WTC11 (cell line): ENCODE measurements around the gene MAT2A. TPM values are rescaled to one million over a fixed set of nuclear protein-coding genes. Genes with fewer than 3 reads are reported as not detected.

ENCODE experiments used
- ATAC-seq: fragments of 200-7000 bp; cut with Tn5 transposase; 2 replicates; pipeline ENCODE4 v1.10.0; 2021; ENCODE audit warnings: mild to moderate bottlenecking, moderate library complexity
- CTCF ChIA-PET: fragments of 300-600 bp; sonication (Branson Sonifier 250); formaldehyde crosslinking; loops from one replicate; lab custom pipeline; 2021; ENCODE audit warnings: antibody characterized with exemption; lab: Charles Lee
- POLR2A ChIA-PET: fragments of 350-600 bp; sonication (Branson Sonifier 250); formaldehyde crosslinking; loops from one replicate; lab custom pipeline; 2021; ENCODE audit warnings: antibody characterized with exemption; lab: Charles Lee
- DNase-seq: peaks from one replicate; pipeline ENCODE4 v3.0.0; 2021; ENCODE audit warnings: low spot score
- H3K27ac Mint-ChIP-seq: 2 replicates; pipeline ENCODE4 v1.8.0; 2021; ENCODE audit warnings: mixed read lengths
- H3K27me3 Mint-ChIP-seq: 2 replicates; pipeline ENCODE4 v1.8.0; 2021; ENCODE audit warnings: low read depth, mild to moderate bottlenecking, moderate library complexity, mixed read lengths
- H3K36me3 Mint-ChIP-seq: 2 replicates; pipeline ENCODE4 v1.8.0; 2021; ENCODE audit warnings: mixed read lengths
- H3K4me1 Mint-ChIP-seq: 2 replicates; pipeline ENCODE4 v1.8.0; 2022; ENCODE audit warnings: mixed read lengths
- H3K4me3 Mint-ChIP-seq: 2 replicates; pipeline ENCODE4 v1.8.0; 2021; ENCODE audit warnings: mild to moderate bottlenecking, moderate library complexity, mixed read lengths
- H3K9me3 Mint-ChIP-seq: 2 replicates; pipeline ENCODE4 v1.8.0; 2021; ENCODE audit warnings: mixed read lengths
- ATF1 ChIP-seq: sonication (generic); formaldehyde crosslinking; IDR thresholded peaks from 2 replicates; pipeline ENCODE4 v1.8.1; 2023; ENCODE audit warnings: mild to moderate bottlenecking, moderate library complexity, missing genetic modification reagents
- FOXK1 ChIP-seq: sonication (generic); formaldehyde crosslinking; IDR thresholded peaks from 2 replicates; pipeline ENCODE4 v1.8.0; 2022; ENCODE audit warnings: mild to moderate bottlenecking, moderate library complexity, missing genetic modification reagents
- FOXP1 ChIP-seq: sonication (generic); formaldehyde crosslinking; IDR thresholded peaks from 2 replicates; pipeline ENCODE4 v1.8.0; 2022; ENCODE audit warnings: missing genetic modification reagents, mild to moderate bottlenecking, moderate library complexity, borderline replicate concordance
- GRHL2 ChIP-seq: fragments of 250-450 bp; sonication (Bioruptor Pico); IDR thresholded peaks from 2 replicates; pipeline ENCODE4 v1.8.0; 2022; ENCODE audit warnings: mild to moderate bottlenecking, moderate library complexity; ENCODE audit not compliant: insufficient replicate concordance, severe bottlenecking
- IRF2 ChIP-seq: sonication (generic); formaldehyde crosslinking; IDR thresholded peaks from 2 replicates; pipeline ENCODE4 v1.8.0; 2022; ENCODE audit warnings: low read depth, missing genetic modification reagents, borderline replicate concordance
- JAZF1 ChIP-seq: fragments of 250-450 bp; sonication (Bioruptor Pico); IDR thresholded peaks from 2 replicates; pipeline ENCODE4 v1.9.0; 2021; ENCODE audit warnings: moderate library complexity, mild to moderate bottlenecking, inconsistent platforms
- MXD4 ChIP-seq: fragments of 250-450 bp; sonication (Bioruptor Pico); IDR thresholded peaks from 2 replicates; pipeline ENCODE4 v1.8.0; 2021; ENCODE audit warnings: mild to moderate bottlenecking, moderate library complexity, borderline replicate concordance
- NFE2L1 ChIP-seq: sonication (generic); formaldehyde crosslinking; IDR thresholded peaks from 2 replicates; pipeline ENCODE4 v1.8.1; 2023; ENCODE audit warnings: missing genetic modification reagents
- NFYB ChIP-seq: sonication (generic); formaldehyde crosslinking; conservative IDR thresholded peaks from 2 replicates; pipeline ENCODE4 v1.8.0; 2022; ENCODE audit warnings: low read depth, missing genetic modification reagents
- NR3C1 ChIP-seq: sonication (generic); formaldehyde crosslinking; conservative IDR thresholded peaks from 2 replicates; pipeline ENCODE4 v1.8.1; 2023; ENCODE audit warnings: low read depth, mild to moderate bottlenecking, missing genetic modification reagents
- PRRX2 ChIP-seq: fragments of 250-450 bp; sonication (Bioruptor Pico); IDR thresholded peaks from 2 replicates; pipeline ENCODE4 v1.8.0; 2021; ENCODE audit warnings: mild to moderate bottlenecking
- RELA ChIP-seq: sonication (generic); formaldehyde crosslinking; IDR thresholded peaks from 2 replicates; pipeline ENCODE4 v1.8.1; 2022; ENCODE audit warnings: missing genetic modification reagents, mild to moderate bottlenecking, borderline replicate concordance
- RORB ChIP-seq: fragments of 250-450 bp; sonication (Bioruptor Pico); IDR thresholded peaks from 2 replicates; pipeline ENCODE4 v1.9.0; 2021; ENCODE audit warnings: mild to moderate bottlenecking
- TEAD1 ChIP-seq: sonication (generic); formaldehyde crosslinking; IDR thresholded peaks from 2 replicates; pipeline ENCODE4 v1.8.0; 2022; ENCODE audit warnings: mild to moderate bottlenecking, missing genetic modification reagents
- TEAD4 ChIP-seq: sonication (generic); formaldehyde crosslinking; IDR thresholded peaks from 2 replicates; pipeline ENCODE4 v1.8.0; 2022; ENCODE audit warnings: mild to moderate bottlenecking, missing genetic modification reagents
- TP53 ChIP-seq: sonication (generic); formaldehyde crosslinking; IDR thresholded peaks from 2 replicates; pipeline ENCODE4 v1.8.1; 2023; ENCODE audit warnings: mild to moderate bottlenecking, missing genetic modification reagents
- ZNF317 ChIP-seq: sonication (generic); formaldehyde crosslinking; IDR thresholded peaks from 2 replicates; pipeline ENCODE4 v1.8.1; 2023; ENCODE audit warnings: low read depth, mild to moderate bottlenecking, moderate library complexity, missing genetic modification reagents, borderline replicate concordance
- ZNF396 ChIP-seq: fragments of 250-450 bp; sonication (Bioruptor Pico); IDR thresholded peaks from 2 replicates; pipeline ENCODE4 v1.8.0; 2021; ENCODE audit warnings: mild to moderate bottlenecking, moderate library complexity, borderline replicate concordance
- total RNA-seq: library from RNA; stranded (reverse); gene quantifications from 3 replicates; pipeline ENCODE4 v1.2.3, GENCODE V29; 2021
- TF ChIP-seq, protein P1 (sequence below): fragments of 250-450 bp; sonication (Bioruptor Pico); IDR thresholded peaks from 2 replicates; pipeline ENCODE4 v1.9.0; 2021; ENCODE audit warnings: moderate library complexity, mild to moderate bottlenecking, inconsistent platforms, borderline replicate concordance
- TF ChIP-seq, protein P2 (sequence below): sonication (generic); formaldehyde crosslinking; IDR thresholded peaks from 2 replicates; pipeline ENCODE4 v1.8.1; 2022; ENCODE audit warnings: mild to moderate bottlenecking, moderate library complexity, missing genetic modification reagents
- TF ChIP-seq, protein P3 (sequence below): sonication (generic); formaldehyde crosslinking; IDR thresholded peaks from 2 replicates; pipeline ENCODE4 v1.8.1; 2023; ENCODE audit warnings: mild to moderate bottlenecking, missing genetic modification reagents
- TF ChIP-seq, protein P4 (sequence below): sonication (generic); formaldehyde crosslinking; IDR thresholded peaks from 2 replicates; pipeline ENCODE4 v1.8.0; 2022; ENCODE audit warnings: missing genetic modification reagents
- TF ChIP-seq, protein P5 (sequence below): sonication (generic); formaldehyde crosslinking; IDR thresholded peaks from 2 replicates; pipeline ENCODE4 v1.8.0; 2022; ENCODE audit warnings: mild to moderate bottlenecking, missing genetic modification reagents
- TF ChIP-seq, protein P6 (sequence below): fragments of 250-450 bp; sonication (Bioruptor Pico); IDR thresholded peaks from 2 replicates; pipeline ENCODE4 v2.1.2; 2022; ENCODE audit warnings: mild to moderate bottlenecking, moderate library complexity
- TF ChIP-seq, protein P7 (sequence below): sonication (generic); formaldehyde crosslinking; IDR thresholded peaks from 2 replicates; pipeline ENCODE4 v1.8.0; 2023; ENCODE audit warnings: missing genetic modification reagents

The MAT2A gene
- total RNA-seq, 1 experiment from 2014 or later = 222 TPM

DNA sequence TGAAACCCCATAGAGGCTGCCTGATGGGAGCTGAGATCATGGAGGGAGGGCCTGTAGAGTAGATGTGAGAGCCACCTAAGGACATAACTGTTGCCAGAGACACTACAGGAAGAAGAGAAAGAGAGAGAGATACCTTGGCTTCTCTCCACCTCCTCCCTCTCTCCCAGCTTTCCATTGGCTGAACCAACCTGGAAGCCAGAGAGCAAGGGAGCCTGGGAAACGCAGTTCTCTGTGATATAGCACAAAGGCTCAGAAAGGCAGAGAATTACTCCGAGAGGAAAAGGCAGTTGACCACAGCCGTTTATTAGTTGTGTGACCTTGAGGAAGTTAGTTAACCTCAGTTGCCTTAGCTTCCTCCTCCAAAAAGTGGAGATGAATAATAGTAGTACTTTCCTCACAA, 37.7 kb upstream of the MAT2A start:
- Mint-ChIP-seq H3K4me3 (no peak overlapping the region), H3K27ac (no peak overlapping the region), H3K9me3 (peaks cover 7% of the 10 kb centered on the region), H3K27me3 (no peaks in the 10 kb centered on the region), H3K36me3 (no peaks in the 10 kb centered on the region), H3K4me1 (peaks cover 8% of the 10 kb centered on the region)
- TF ChIP-seq, protein P1, sequence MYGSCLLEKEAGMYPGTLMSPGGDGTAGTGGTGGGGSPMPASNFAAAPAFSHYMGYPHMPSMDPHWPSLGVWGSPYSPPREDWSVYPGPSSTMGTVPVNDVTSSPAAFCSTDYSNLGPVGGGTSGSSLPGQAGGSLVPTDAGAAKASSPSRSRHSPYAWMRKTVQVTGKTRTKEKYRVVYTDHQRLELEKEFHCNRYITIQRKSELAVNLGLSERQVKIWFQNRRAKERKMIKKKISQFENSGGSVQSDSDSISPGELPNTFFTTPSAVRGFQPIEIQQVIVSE (CRISPR knock-in tag) = no peak
- TF ChIP-seq, protein P2, sequence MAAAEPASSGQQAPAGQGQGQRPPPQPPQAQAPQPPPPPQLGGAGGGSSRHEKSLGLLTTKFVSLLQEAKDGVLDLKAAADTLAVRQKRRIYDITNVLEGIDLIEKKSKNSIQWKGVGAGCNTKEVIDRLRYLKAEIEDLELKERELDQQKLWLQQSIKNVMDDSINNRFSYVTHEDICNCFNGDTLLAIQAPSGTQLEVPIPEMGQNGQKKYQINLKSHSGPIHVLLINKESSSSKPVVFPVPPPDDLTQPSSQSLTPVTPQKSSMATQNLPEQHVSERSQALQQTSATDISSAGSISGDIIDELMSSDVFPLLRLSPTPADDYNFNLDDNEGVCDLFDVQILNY (CRISPR knock-in tag) = no peak
- TF ChIP-seq FOXK1 (CRISPR knock-in tag) = no peak
- TF ChIP-seq NR3C1 (CRISPR knock-in tag) = no peak
- TF ChIP-seq, protein P3, sequence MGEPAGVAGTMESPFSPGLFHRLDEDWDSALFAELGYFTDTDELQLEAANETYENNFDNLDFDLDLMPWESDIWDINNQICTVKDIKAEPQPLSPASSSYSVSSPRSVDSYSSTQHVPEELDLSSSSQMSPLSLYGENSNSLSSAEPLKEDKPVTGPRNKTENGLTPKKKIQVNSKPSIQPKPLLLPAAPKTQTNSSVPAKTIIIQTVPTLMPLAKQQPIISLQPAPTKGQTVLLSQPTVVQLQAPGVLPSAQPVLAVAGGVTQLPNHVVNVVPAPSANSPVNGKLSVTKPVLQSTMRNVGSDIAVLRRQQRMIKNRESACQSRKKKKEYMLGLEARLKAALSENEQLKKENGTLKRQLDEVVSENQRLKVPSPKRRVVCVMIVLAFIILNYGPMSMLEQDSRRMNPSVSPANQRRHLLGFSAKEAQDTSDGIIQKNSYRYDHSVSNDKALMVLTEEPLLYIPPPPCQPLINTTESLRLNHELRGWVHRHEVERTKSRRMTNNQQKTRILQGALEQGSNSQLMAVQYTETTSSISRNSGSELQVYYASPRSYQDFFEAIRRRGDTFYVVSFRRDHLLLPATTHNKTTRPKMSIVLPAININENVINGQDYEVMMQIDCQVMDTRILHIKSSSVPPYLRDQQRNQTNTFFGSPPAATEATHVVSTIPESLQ (CRISPR knock-in tag) = no peak
- no peak for TF ChIP-seq RORB (CRISPR knock-in tag)
- no peak for TF ChIP-seq JAZF1 (CRISPR knock-in tag)
- no peak for TF ChIP-seq ZNF317
- TF ChIP-seq, protein P4, sequence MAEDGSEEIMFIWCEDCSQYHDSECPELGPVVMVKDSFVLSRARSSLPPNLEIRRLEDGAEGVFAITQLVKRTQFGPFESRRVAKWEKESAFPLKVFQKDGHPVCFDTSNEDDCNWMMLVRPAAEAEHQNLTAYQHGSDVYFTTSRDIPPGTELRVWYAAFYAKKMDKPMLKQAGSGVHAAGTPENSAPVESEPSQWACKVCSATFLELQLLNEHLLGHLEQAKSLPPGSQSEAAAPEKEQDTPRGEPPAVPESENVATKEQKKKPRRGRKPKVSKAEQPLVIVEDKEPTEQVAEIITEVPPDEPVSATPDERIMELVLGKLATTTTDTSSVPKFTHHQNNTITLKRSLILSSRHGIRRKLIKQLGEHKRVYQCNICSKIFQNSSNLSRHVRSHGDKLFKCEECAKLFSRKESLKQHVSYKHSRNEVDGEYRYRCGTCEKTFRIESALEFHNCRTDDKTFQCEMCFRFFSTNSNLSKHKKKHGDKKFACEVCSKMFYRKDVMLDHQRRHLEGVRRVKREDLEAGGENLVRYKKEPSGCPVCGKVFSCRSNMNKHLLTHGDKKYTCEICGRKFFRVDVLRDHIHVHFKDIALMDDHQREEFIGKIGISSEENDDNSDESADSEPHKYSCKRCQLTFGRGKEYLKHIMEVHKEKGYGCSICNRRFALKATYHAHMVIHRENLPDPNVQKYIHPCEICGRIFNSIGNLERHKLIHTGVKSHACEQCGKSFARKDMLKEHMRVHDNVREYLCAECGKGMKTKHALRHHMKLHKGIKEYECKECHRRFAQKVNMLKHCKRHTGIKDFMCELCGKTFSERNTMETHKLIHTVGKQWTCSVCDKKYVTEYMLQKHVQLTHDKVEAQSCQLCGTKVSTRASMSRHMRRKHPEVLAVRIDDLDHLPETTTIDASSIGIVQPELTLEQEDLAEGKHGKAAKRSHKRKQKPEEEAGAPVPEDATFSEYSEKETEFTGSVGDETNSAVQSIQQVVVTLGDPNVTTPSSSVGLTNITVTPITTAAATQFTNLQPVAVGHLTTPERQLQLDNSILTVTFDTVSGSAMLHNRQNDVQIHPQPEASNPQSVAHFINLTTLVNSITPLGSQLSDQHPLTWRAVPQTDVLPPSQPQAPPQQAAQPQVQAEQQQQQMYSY (CRISPR knock-in tag) = no peak
- TF ChIP-seq, protein P5, sequence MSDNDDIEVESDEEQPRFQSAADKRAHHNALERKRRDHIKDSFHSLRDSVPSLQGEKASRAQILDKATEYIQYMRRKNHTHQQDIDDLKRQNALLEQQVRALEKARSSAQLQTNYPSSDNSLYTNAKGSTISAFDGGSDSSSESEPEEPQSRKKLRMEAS (CRISPR knock-in tag) = no peak
- TF ChIP-seq IRF2 (CRISPR knock-in tag) = no peak
- TF ChIP-seq TP53 = no peak
- TF ChIP-seq ZNF396 (CRISPR knock-in tag) = no peak
- TF ChIP-seq TEAD4 (CRISPR knock-in tag) = no peak
- TF ChIP-seq, protein P6, sequence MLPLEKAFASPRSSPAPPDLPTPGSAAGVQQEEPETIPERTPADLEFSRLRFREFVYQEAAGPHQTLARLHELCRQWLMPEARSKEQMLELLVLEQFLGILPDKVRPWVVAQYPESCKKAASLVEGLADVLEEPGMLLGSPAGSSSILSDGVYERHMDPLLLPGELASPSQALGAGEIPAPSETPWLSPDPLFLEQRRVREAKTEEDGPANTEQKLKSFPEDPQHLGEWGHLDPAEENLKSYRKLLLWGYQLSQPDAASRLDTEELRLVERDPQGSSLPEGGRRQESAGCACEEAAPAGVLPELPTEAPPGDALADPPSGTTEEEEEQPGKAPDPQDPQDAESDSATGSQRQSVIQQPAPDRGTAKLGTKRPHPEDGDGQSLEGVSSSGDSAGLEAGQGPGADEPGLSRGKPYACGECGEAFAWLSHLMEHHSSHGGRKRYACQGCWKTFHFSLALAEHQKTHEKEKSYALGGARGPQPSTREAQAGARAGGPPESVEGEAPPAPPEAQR (CRISPR knock-in tag) = no peak
- DNase-seq (peak; percentile 28), ATAC-seq (peak; percentile 95)
- ChIA-PET POLR2A (interaction anchor here (0.6 to 1.6 kb wide), 2 partner anchors 37 to 38 kb away, joined by 4 to 11 read pairs; partner anchors contain the start of gene MAT2A), CTCF (interaction anchor here (1.0 kb wide), 1 partner anchor 87 kb away, joined by 3 read pairs; no protein-coding TSS in a partner anchor)

DNA sequence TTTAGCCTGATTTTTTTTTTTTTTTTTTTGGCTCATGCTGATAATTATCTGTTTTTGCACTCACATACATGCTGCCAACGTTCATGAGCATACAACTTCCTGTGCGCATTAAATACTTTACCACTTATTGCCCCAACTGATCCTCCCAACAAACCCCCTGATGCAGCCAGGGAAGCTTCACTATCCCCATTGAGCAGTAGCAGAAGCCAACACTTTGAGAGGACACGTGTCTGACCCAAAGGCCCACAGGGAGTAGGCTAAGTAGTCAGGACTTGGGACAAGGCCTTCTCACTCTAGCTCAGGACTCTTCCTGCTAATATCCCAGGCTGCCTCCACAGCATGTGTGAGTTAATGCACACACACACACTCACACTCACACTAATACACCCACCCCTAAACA, 36.2 kb upstream of the MAT2A start:
- H3K4me3 Mint-ChIP-seq = no peak overlapping the region
- CTCF ChIA-PET = no interaction called here
- POLR2A ChIA-PET = interaction anchor here (1.0 kb wide), 1 partner anchor 36 kb away, joined by 3 read pairs; the partner anchor contains the start of gene MAT2A
- no peaks in the 10 kb centered on the region for H3K36me3 Mint-ChIP-seq
- DNase-seq (no peak), ATAC-seq (no peak)
- H3K9me3 Mint-ChIP-seq = peaks cover 7% of the 10 kb centered on the region
- H3K27ac Mint-ChIP-seq = no peak overlapping the region
- H3K4me1 Mint-ChIP-seq = peaks cover 8% of the 10 kb centered on the region
- no peaks in the 10 kb centered on the region for H3K27me3 Mint-ChIP-seq
- TF ChIP-seq NFE2L1 (CRISPR knock-in tag) (no peak), ZNF396 (CRISPR knock-in tag) (no peak), MXD4 (CRISPR knock-in tag) (no peak), NFYB (CRISPR knock-in tag) (no peak), FOXP1 (CRISPR knock-in tag) (no peak), TEAD1 (CRISPR knock-in tag) (no peak), TP53 (no peak), PRRX2 (CRISPR knock-in tag) (no peak), RELA (CRISPR knock-in tag) (no peak), GRHL2 (CRISPR knock-in tag) (no peak), ATF1 (CRISPR knock-in tag) (no peak)
- TF ChIP-seq, protein P7, sequence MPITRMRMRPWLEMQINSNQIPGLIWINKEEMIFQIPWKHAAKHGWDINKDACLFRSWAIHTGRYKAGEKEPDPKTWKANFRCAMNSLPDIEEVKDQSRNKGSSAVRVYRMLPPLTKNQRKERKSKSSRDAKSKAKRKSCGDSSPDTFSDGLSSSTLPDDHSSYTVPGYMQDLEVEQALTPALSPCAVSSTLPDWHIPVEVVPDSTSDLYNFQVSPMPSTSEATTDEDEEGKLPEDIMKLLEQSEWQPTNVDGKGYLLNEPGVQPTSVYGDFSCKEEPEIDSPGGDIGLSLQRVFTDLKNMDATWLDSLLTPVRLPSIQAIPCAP (CRISPR knock-in tag) = no peak
- TF ChIP-seq, protein P6 (CRISPR knock-in tag) = no peak
